T-helper 1 cell treated with Interleukin-12 subunit alpha and Interleukin-12 subunit beta and Interleukin-4 antibody, amounts not matched to agents 30 ng/mL and 1 ng/mL, for 36 hours (primary cell): ENCODE data around the gene AMD1. TPM values are rescaled to one million over a fixed set of nuclear protein-coding genes. Genes with fewer than 3 reads are reported as not detected.
"Not testable (repeated sequence)": the region's sequence is repeated elsewhere in the genome, so short reads cannot be mapped to it uniquely, and the experiment has no call there.

Experiments
- intact Hi-C: fragments of 100-400 bp; cut with micrococcal nuclease; formaldehyde crosslinking; loops from one replicate; pipeline ENCODE4 v1.15.1; 2024
- total RNA-seq: library from RNA; stranded (reverse); gene quantifications from 2 replicates; pipeline ENCODE4 v1.2.3, GENCODE V29; 2022

AMD1 gene
- total RNA-seq = 73.5 and 74.1 TPM in 2 replicates

DNA sequence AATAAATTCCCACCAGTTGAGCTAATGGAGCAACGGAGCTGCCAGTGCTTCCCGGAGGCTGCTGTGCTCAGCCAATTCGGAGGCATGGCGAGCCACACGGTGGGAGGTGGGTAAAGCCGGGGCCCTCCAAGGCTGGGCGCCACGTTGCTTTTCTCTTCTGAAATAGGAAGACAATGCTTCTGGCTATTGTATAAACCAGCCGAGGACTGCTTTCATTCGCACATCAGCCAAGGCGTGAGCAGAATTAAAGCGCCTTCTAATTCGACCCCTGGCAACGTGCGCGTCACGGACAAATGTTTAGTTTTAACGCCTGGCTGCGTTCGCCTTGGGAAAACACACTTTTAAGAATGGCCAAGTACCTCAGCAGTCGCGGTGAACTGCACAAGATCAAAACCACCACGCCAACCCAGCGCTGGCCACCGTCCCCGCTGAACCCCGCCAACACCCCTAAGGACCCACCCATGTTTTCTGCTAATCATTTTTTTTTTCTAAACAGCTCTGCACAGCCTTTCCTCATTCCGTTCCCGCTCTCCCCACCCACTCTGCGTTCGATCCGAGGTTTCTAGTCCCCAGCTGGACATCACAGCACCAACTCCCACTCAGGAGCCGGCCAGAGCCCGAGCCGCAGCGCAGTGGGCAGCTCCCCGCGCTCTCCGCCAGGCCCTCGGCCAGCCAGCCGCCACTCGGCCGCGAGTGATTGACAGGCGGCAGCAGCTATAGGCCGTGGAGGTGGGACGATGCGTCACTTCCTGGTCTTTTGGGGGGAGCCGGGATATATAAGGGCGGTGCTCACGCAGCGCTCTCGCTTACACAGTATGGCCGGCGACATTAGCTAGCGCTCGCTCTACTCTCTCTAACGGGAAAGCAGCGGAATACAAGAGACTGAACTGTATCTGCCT lies at the start of gene AMD1:
Gene AMD1 (plus strand): TSS at position 805 of the 899 bp plus-strand sequence. CDS start 321 bp downstream, outside the sequence.
- intact Hi-C loops = loop anchor here (1.0 to 10.0 kb wide), 15 partner anchors 8 to 1491 kb away; partner anchors contain the start of genes AK9, CD164, CDC40 and CDK19

DNA sequence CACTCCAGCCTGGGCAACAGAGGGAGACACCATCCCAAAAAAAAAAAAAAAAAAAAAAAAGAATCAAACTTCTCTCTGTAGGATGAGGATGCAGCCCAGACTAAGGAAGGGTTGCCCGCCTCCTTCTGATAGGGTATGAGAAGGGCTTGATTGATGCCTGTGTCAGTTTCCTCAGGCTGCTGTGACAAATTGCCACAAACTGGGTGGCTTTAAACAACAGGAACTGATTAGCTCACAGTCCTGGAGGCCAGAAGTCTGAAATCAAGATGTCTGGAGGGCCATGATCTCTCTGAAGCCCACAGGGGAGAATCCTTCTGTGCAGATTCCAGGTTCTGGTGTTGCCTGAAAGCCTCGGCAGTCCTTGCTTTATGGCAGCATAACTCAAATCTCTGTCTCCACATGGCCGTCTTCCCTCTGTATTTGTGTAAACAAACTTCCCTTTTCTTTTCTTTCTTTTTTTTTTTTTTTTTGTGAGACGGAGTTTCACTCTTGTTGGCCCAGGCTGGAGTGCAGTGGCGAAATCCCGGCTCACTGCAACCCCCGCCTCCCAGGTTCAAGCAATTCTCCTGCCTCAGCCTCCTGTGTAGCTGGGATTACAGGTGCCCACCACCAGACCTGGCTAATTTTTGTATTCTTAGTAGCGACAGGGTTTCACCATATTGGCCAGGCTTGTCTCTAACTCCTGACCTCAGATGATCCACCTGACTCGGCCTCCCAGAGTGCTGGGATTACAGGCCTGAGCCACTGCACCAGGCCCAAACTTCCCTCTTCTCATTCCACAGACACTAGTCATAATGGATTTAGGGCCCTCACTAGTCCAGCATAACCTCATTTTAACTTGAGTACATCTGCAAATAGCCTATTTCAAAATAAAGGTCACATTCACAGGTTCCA lies 48.1 kb upstream of the AMD1 start:
- intact Hi-C loops = no loop called here

DNA sequence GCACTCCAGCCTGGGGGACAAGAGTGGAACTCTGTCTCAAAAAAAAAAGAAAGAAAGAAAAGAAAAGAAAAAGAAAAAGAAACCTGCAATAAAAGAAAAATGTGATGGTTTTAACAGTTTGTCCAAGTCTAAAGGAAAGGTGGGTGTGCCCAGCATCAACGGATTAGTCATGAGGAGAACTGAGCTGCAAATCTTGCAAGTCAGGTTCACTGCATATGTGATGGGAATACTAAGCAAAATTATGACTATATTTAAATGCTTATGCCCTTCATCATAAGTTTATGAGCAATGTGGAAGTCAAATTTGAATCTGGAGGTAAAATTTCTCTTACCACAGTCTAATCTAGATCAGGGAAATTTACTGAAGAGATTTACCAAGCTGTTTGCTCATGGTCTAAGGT lies 46.2 kb upstream of the AMD1 start:
- intact Hi-C loops = no loop called here

DNA sequence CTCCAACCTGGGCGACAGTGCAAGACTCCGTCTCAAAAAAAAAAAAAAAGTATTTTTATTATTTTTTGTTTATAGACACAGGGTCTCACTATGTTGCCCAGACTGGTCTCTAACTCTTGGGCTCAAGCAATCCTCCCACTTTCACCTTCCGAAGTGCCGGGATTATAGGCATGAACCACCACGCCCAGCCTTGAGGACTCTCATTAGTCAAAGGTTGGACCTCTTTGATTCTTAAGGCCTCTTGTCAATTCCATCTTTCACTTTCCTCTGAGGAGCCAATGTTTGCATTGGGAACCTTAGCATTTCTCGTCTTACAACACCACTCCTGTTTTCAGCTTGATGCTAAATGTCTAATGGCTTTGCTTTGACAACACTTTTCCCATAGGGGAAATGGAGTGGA lies 43.2 kb upstream of the AMD1 start:
- intact Hi-C loops = no loop called here

DNA sequence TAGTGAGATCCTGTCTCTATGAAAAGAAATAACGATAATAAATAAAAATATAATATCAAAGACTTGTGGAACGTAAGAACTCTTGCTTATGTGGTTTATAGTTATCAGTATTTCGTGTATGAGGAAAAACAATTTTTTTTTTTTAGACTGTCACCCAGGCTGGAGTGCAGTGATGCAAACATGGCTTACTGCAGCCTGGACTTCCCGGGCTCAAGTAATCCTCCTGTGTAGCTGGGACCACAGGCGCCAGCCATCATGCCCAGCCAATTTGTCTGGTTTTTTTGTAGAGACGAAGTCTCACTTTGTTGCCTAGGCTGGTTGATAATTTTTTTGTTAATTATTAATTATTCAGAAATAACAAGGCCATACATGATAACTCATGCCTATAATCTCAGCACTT lies 40.8 kb upstream of the AMD1 start:
- intact Hi-C loops = no loop called here

DNA sequence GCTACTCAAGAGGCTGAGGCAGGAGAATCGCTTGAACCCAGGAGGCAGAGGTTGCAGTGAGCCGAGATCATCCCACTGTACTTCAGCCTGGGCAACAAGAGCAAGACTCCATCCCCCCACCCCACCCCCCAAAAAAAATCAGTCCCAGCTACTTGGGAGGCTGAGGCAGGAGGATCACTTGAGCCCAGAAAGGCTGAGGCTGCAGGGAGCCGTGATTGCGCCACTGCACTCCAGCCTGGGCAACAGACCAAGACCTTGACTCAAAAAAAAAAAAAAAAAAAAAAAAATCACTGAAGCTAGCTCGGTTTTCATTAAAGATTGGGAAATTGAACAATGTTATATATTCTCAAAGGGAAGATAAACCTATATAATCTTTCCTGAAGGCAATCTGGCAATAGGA lies 38.8 kb upstream of the AMD1 start:
- intact Hi-C loops = not testable (repeated sequence)

DNA sequence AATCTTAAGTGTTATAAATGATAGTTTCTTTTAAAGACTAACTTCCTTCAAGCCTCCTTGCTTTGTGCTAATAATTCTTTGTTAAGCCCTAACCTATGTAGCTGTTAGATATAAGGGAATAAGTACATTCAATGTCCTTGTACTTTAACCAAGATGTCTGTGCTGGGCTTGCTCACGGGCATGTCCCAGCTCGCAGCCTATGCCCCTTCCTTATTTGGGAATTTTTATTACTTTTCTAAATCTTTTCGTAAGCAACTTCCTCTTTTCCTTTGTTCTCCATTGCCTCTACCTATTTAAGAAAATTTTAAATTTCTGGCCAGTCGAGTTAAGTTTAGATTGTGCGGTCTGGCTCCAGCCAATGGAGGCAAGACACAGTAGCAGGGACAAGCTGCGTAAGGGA lies 33.3 kb upstream of the AMD1 start:
- intact Hi-C loops = no loop called here

DNA sequence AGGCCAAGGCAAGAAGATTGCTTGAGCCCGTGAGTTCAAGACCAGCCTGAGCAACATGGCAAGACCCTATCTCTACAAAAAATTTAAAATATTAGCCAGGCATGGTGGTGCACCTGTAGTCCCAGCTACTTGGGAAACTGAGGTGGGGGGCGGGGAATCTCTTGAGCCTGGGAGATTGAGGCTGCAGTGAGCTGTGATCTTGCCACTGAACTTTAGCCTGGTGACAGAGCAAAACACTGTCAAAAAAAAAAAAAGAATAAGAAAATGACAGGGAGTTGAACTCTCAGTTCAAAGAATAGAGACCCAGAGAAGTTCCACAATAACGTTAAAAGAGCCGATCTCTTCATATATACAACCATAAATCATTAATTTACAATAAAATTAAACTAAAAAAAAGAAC lies 24.8 kb upstream of the AMD1 start:
- intact Hi-C loops = no loop called here

DNA sequence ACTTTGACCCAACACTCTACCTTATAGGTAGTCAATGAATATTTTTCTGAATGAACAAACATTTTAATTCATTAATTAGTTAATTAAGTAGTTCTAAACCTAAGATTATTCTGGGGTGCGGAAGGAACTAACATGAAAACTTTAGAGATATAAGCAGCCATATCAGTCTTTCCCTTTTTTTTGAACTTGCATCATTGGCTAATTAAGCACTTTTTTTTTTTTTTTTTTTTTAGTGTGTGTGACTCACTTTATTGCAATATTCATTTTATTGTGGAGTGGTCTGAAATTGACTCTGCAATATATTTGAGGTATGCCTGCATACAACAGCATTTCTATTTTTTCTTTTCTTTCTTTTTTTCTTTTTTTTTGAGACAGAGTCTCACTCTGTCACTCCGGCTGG lies 21.8 kb upstream of the AMD1 start:
- intact Hi-C loops = no loop called here

DNA sequence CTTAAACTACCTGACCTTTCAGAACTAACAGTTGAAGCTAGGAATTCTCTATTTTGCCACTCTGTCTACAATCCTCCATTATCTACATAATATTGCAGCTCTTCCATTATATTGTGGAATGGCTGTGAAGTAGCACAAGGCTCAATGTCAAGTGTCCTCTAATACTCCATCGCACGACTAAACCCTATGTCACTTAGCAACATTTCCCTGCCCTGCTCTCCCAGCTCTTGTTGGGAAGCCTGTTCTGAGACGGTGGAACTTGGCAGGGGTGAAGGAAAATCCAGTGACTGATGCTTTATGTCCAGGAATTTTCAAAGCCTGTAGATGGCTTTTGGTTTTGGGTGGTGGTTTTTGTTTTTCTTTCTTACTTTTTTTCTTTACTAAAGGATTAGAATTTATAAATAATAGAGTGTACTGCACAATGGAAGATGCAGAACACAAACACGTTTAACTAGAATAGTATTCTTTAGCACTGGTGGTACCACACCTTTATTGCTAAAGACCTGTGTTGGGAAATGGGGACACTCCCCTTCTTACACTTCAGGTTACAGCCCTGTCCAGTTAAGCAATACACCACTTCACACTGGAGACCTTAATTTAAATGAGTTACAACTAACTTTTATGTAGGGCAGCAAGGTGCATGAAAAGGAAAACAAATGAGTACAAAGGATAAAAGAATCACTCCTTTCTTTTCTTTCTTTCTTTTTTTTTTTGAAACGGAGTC lies 20.7 kb upstream of the AMD1 start:
- intact Hi-C loops = no loop called here

DNA sequence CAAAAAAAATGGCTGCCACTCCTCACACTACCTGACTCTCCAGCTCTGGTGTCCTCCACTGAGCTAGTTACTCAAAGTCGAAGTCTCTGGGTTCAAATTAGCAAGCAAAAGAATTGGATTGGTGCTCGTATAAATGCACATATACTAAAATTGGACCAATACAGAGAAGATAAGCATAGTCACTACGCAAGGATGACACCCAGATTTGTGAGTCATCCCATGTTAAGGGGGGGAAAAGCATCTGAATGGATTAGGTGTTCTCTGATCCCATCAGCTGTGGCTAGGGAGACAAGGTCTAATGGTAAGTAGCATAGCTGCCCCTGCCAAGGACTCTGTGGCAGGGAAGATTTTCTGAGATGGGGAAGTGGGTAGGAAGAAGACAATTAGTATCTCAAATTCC lies 18.3 kb upstream of the AMD1 start:
- intact Hi-C loops = no loop called here

DNA sequence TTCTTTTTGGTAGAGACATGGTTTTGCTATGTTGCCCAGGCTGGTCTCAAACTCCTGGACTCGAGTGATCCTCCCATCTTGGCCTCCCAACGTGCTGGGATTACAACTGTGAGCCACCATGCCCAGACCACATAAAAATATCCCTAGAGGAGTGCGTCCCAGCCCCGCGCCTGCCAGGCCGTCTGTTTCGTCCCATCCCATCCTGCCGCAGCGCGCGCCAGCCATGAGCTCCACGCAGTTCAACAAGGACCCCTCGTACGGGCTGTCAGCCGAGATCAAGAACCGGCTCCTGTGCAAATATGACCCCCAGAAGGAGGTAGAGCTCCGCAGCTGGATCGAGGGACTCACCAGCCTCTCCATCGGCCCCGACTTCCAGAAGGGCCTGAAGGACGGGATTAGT lies 16.6 kb upstream of the AMD1 start:
- intact Hi-C loops = no loop called here

DNA sequence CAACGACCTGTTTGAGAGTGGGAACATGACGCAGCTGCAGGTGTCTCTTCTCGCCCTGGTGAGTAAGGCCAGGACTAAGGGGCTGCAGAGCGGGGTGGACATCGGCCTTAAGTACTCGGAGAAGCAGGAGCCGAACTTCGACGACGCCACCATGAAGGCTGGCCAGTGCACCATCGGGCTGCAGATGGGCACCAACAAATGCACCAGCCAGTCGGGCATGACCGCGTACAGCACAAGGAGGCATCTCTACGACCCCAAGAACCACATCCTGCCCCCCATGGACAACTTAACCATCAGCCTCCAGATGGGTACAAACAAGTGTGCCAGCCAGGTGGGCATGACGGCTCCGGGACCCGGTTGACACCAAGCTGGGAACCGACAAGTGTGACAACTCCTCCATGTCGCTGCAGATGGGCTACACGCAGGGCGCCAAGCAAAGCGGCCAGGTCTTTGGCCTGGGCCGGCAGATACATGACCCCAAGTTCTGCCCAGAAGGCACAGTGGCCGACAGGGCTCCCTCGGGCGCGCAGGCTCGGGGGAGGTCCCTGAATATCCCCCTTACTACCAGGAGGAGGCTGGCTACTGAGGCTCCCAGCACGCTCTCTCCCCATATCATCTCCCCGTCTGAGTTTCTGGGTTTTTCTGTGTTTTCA lies 15.9 kb upstream of the AMD1 start:
- intact Hi-C loops = no loop called here

DNA sequence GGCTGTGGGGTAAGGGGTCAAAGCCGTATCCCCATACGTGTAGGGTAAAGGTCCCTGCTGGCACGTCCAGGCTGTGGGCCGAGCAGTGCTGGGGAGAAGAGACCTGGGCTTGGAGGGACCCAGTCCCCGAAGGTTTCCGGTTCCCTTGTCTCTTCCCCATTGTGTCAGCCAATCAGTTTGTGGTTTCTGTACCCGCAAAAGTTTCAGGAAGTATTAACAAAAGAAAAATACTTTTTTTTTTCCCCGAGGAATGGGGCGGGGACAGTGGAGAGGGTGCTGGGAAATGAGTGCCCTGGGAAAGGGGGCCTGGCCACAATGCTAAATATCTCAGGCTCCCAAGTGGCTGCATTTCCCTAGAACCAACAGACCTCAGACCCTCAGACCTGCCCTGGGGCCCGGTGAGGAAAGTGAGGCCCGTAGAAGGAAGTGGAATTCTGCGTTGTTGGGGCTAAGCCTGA lies 15.2 kb upstream of the AMD1 start:
- intact Hi-C loops = no loop called here

DNA sequence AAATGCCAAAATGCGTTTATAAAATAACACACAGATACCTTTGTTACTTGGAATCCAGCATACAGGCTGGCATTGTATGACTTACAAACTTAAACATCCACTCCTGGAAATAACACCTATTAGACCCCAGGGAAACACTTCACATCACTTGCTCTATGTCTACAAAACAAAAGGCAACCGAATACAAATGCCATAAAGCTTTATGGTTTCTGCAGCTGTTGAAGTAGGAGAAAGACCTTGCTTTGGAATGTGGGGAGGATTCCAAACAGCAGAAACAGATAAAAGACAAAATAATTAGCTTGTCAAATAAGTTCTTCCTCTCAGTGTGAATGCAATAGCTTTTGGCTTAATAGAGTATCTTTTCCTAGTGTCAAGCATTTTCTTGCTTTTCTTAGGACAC lies 9.8 kb upstream of the AMD1 start:
- intact Hi-C loops = no loop called here

DNA sequence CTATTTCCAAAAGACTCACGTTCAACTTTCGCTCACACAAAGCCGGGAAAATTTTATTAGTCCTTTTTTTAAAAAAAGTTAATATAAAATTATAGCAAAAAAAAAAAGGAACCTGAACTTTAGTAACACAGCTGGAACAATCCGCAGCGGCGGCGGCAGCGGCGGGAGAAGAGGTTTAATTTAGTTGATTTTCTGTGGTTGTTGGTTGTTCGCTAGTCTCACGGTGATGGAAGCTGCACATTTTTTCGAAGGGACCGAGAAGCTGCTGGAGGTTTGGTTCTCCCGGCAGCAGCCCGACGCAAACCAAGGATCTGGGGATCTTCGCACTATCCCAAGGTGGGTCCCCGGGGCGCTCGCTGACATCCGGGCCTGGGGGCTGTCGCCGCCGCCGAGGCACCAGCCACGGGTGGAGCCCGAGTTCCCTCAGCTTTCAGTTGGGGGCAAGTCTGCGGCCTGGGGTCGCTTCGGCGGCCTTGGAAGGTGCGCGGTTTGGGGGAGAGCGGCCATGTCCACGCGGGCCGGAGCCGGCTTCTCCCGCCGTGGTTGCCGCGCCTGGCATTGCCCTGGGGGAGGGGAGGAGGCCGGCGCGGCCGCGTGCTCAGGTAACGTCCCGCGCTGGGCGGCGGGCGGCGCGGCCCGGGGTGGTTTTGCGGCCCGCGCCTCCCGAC lies 429 bp downstream of the AMD1 start:
- intact Hi-C loops = loop anchor here (1.0 to 10.0 kb wide), 17 partner anchors 9 to 1783 kb away; partner anchors contain the start of genes AK9, CD164, CDC40 and CDK19

DNA sequence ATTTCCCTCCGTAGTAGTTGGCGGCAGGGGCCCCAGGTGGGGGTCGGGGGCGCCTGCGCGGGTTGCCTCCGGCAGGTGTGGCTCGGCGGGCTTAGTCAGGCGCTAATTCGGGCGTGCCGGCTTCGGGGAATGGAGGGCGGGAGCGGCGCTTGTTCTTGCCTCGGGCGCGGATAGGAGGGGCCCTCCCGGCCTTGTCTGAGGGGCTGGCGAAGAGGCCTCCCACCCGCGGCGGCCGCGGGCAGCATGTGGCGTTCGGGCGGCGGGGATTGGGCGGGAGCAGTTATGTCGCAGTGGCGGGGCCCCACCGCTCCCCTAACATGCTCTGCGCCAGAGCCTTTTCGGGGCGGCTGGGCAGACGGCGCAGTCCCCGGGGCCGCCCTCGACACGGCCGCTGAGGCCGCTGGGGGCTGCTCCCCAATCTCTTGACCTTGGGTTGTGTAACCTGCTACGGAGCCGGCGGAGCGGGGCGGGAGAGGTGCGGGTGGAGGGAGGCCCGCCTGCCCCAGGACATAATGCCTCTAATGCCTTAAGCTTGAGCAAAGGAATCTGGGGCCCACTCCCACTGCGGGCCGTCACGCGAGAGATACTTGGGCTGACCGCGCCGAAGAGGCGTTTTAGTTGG lies 1.1 kb downstream of the AMD1 start:
- intact Hi-C loops = loop anchor here (1.0 to 10.0 kb wide), 9 partner anchors 74 to 1783 kb away; partner anchors contain the start of genes AK9, CD164, FIG4 and FYN

DNA sequence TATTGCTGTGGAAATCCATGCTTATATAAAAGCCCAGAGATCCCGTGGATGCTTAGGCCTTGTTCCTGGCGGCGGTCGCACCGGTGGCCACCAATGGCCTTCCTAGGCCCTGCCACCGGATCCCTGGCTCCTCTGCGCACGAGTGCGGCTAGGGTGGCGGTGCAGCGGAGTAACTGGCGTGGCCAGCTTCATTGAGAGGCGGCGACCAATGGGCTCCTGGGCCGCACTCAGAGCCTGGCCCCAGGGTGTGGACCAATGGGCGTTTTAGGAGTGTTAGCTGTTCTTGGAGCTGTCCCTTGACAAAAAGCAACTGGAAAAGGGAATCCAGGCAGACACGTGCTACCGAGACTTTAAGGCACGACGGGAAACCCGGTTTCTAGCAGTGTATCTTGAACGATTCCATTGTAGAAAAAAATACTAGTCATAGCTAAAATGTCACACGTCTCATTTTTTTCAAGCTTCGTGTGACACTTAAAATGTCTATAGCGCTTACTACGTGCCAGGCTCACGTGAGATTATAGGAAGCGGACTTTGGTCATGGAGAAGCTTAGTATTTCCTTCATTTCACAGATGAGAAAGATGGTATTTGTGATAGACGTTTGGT lies 1.7 kb downstream of the AMD1 start:
- intact Hi-C loops = loop anchor here (1.0 to 10.0 kb wide), 6 partner anchors 607 to 1784 kb away; partner anchors contain the start of genes AK9, FIG4, FYN and MICAL1
